GM06990 (cell line): ENCODE results near the gene ZNF710.
A peak's percentile ranks its signal among the peaks of the same experiment; 100 is the strongest.

ENCODE experiments used
- DNase-seq: peaks from one replicate; pipeline ENCODE4 v3.0.0-alpha.2; 2011; ENCODE audit not compliant: insufficient read length; ENCODE audit errors: extremely low read depth
- H3K27me3 ChIP-seq: replicated peaks from 2 replicates; pipeline ENCODE4 v1.6.0; 2011; ENCODE audit warnings: low read length; ENCODE audit not compliant: control insufficient read depth, insufficient read depth
- H3K36me3 ChIP-seq: 2 replicates; pipeline ENCODE4 v1.5.1; 2011; ENCODE audit warnings: low read length; ENCODE audit not compliant: control insufficient read depth, insufficient read depth
- H3K4me3 ChIP-seq: replicated peaks from 2 replicates; pipeline ENCODE4 v1.5.1; 2011; ENCODE audit warnings: low read depth, mild to moderate bottlenecking, control low read depth, low read length
- CTCF ChIP-seq: IDR thresholded peaks from 2 replicates; pipeline ENCODE4 v1.5.1; 2011; ENCODE audit warnings: low read length, control low read depth, mild to moderate bottlenecking, inconsistent platforms; ENCODE audit not compliant: insufficient read depth, poor library complexity, severe bottlenecking

ZNF710 gene

GRCh38 chr15:89998923-89999675, 2.0 kb upstream of the ZNF710 start:
- H3K27me3 ChIP-seq, result no peaks in the 10 kb centered on the region
- no peak for DNase-seq
- no peak for TF ChIP-seq CTCF
- H3K36me3 ChIP-seq, result no peaks in the 10 kb centered on the region; the same call in 1 of the 2 replicates
- H3K4me3 ChIP-seq, result no peak overlapping the region

GRCh38 chr15:89999676-90000185, 1.4 kb upstream of the ZNF710 start:
- no peaks in the 10 kb centered on the region; the same call in 1 of the 2 replicates for H3K36me3 ChIP-seq
- no peak overlapping the region for H3K4me3 ChIP-seq
- no peak for TF ChIP-seq CTCF

GRCh38 chr15:90000186-90001001, 730 bp upstream of the ZNF710 start:
- DNase-seq, result peak; percentile 44
- Histone ChIP-seq H3K27me3 (no peaks in the 10 kb centered on the region), H3K36me3 (no peaks in the 10 kb centered on the region; the same call in 1 of the 2 replicates), H3K4me3 (peak overlapping the region; percentile 79)
- no peak for TF ChIP-seq CTCF

More at GRCh38 chr15:89999676-90000185, 1.4 kb upstream of the ZNF710 start:
- no peaks in the 10 kb centered on the region for H3K27me3 ChIP-seq
- DNase-seq, result no peak

- no peaks in the 10 kb centered on the region; the same call in 1 of the 2 replicates for H3K36me3 ChIP-seq
- no peak for TF ChIP-seq CTCF
- H3K27me3 ChIP-seq, result no peaks in the 10 kb centered on the region
- peak overlapping the region; percentile 79 for H3K4me3 ChIP-seq
- DNase-seq, result peak; percentile 66
Measured at GRCh38 chr15:90001683-90002427, 731 bp downstream of the ZNF710 start.

- H3K36me3 ChIP-seq, result no peaks in the 10 kb centered on the region; the same call in 1 of the 2 replicates
- no peak for TF ChIP-seq CTCF
- no peaks in the 10 kb centered on the region for H3K27me3 ChIP-seq
- peak; percentile 66 for DNase-seq
- H3K4me3 ChIP-seq, result peak overlapping the region; percentile 79
Measured at GRCh38 chr15:90002428-90002844, 1.3 kb downstream of the ZNF710 start.
